Measurements from ENCODE around the gene TM9SF4.

The TM9SF4 gene

GRCh38 chr20:32153771-32154170, 44.3 kb downstream of the TM9SF4 start:
- Histone ChIP-seq H3K9me3 (ENCODE audit: control insufficient read depth, low read length) (no peaks in the 10 kb centered on the region), H3K27ac (ENCODE audit: insufficient read depth, low read depth, low read length, poor library complexity, severe bottlenecking) (no peak overlapping the region), H3K4me3 (ENCODE audit: insufficient read depth, low read depth, low read length) (no peak overlapping the region), H3K4me1 (ENCODE audit: control insufficient read depth, insufficient read depth, low read length) (no peaks in the 10 kb centered on the region), H3K36me3 (ENCODE audit: control insufficient read depth, insufficient read depth, low read length) (peaks cover 54% of the 10 kb centered on the region), H3K27me3 (ENCODE audit: control insufficient read depth, insufficient read depth, low read length, poor library complexity, severe bottlenecking) (no peaks in the 10 kb centered on the region)
- 96 to 98% methylated on average over 5 of the region's 5 CpGs for WGBS, 2 experiments

GRCh38 chr20:32155017-32155981, 45.8 kb downstream of the TM9SF4 start:
- WGBS, 2 experiments = 70% methylated on average over 11 of the region's 11 CpGs
- peaks cover 62% of the 10 kb centered on the region for H3K36me3 ChIP-seq (ENCODE audit: control insufficient read depth, insufficient read depth, low read length)

GRCh38 chr20:32157611-32158010, 48.1 kb downstream of the TM9SF4 start:
- 95 to 96% methylated on average over 14 of the region's 14 CpGs for WGBS, 2 experiments
- no peaks in the 10 kb centered on the region for H3K27me3 ChIP-seq (ENCODE audit: control insufficient read depth, insufficient read depth, low read length, poor library complexity, severe bottlenecking)
- no peaks in the 10 kb centered on the region for H3K4me1 ChIP-seq (ENCODE audit: control insufficient read depth, insufficient read depth, low read length)
- peaks cover 61% of the 10 kb centered on the region for H3K36me3 ChIP-seq (ENCODE audit: control insufficient read depth, insufficient read depth, low read length)
- H3K9me3 ChIP-seq (ENCODE audit: control insufficient read depth, low read length) = no peaks in the 10 kb centered on the region
- H3K4me3 ChIP-seq (ENCODE audit: insufficient read depth, low read depth, low read length) = no peak overlapping the region
- H3K27ac ChIP-seq (ENCODE audit: insufficient read depth, low read depth, low read length, poor library complexity, severe bottlenecking) = no peak overlapping the region

More at GRCh38 chr20:32155017-32155981, 45.8 kb downstream of the TM9SF4 start:
- H3K4me1 ChIP-seq (ENCODE audit: control insufficient read depth, insufficient read depth, low read length) = no peaks in the 10 kb centered on the region
- H3K4me3 ChIP-seq (ENCODE audit: insufficient read depth, low read depth, low read length) = no peak overlapping the region
- peak overlapping the region; percentile 55 for H3K27ac ChIP-seq (ENCODE audit: insufficient read depth, low read depth, low read length, poor library complexity, severe bottlenecking)
- H3K27me3 ChIP-seq (ENCODE audit: control insufficient read depth, insufficient read depth, low read length, poor library complexity, severe bottlenecking) = no peaks in the 10 kb centered on the region
- H3K9me3 ChIP-seq (ENCODE audit: control insufficient read depth, low read length) = no peaks in the 10 kb centered on the region

- H3K36me3 ChIP-seq (ENCODE audit: control insufficient read depth, insufficient read depth, low read length) = peaks cover 55% of the 10 kb centered on the region
- H3K9me3 ChIP-seq (ENCODE audit: control insufficient read depth, low read length) = no peaks in the 10 kb centered on the region
- H3K27me3 ChIP-seq (ENCODE audit: control insufficient read depth, insufficient read depth, low read length, poor library complexity, severe bottlenecking) = no peaks in the 10 kb centered on the region
- H3K4me3 ChIP-seq (ENCODE audit: insufficient read depth, low read depth, low read length) = no peak overlapping the region
- H3K4me1 ChIP-seq (ENCODE audit: control insufficient read depth, insufficient read depth, low read length) = no peaks in the 10 kb centered on the region
- no peak overlapping the region for H3K27ac ChIP-seq (ENCODE audit: insufficient read depth, low read depth, low read length, poor library complexity, severe bottlenecking)
- 92 to 94% methylated on average over 11 of the region's 11 CpGs for WGBS, 2 experiments
Measured at GRCh38 chr20:32158351-32158750, 48.8 kb downstream of the TM9SF4 start.

- WGBS, 2 experiments = 93 to 96% methylated on average over 4 of the region's 4 CpGs
- no peaks in the 10 kb centered on the region for H3K9me3 ChIP-seq (ENCODE audit: control insufficient read depth, low read length)
- no peaks in the 10 kb centered on the region for H3K27me3 ChIP-seq (ENCODE audit: control insufficient read depth, insufficient read depth, low read length, poor library complexity, severe bottlenecking)
Measured at GRCh38 chr20:32158943-32159660, 49.6 kb downstream of the TM9SF4 start.

GRCh38 chr20:32159766-32160221, 50.3 kb downstream of the TM9SF4 start:
- Histone ChIP-seq H3K9me3 (ENCODE audit: control insufficient read depth, low read length) (no peaks in the 10 kb centered on the region), H3K4me1 (ENCODE audit: control insufficient read depth, insufficient read depth, low read length) (no peaks in the 10 kb centered on the region), H3K27ac (ENCODE audit: insufficient read depth, low read depth, low read length, poor library complexity, severe bottlenecking) (no peak overlapping the region), H3K4me3 (ENCODE audit: insufficient read depth, low read depth, low read length) (no peak overlapping the region), H3K36me3 (ENCODE audit: control insufficient read depth, insufficient read depth, low read length) (peaks cover 48% of the 10 kb centered on the region), H3K27me3 (ENCODE audit: control insufficient read depth, insufficient read depth, low read length, poor library complexity, severe bottlenecking) (no peaks in the 10 kb centered on the region)
- 92 to 95% methylated on average over 5 of the region's 5 CpGs for WGBS, 2 experiments

More at GRCh38 chr20:32158943-32159660, 49.6 kb downstream of the TM9SF4 start:
- Histone ChIP-seq H3K27ac (ENCODE audit: insufficient read depth, low read depth, low read length, poor library complexity, severe bottlenecking) (no peak overlapping the region), H3K36me3 (ENCODE audit: control insufficient read depth, insufficient read depth, low read length) (peaks cover 49% of the 10 kb centered on the region), H3K4me3 (ENCODE audit: insufficient read depth, low read depth, low read length) (no peak overlapping the region), H3K4me1 (ENCODE audit: control insufficient read depth, insufficient read depth, low read length) (no peaks in the 10 kb centered on the region)

- H3K27me3 ChIP-seq (ENCODE audit: control insufficient read depth, insufficient read depth, low read length, poor library complexity, severe bottlenecking) = no peaks in the 10 kb centered on the region
- H3K9me3 ChIP-seq (ENCODE audit: control insufficient read depth, low read length) = no peaks in the 10 kb centered on the region
- H3K36me3 ChIP-seq (ENCODE audit: control insufficient read depth, insufficient read depth, low read length) = peaks cover 48% of the 10 kb centered on the region
- WGBS, 2 experiments = 96% methylated on average over 5 of the region's 5 CpGs
- no peak overlapping the region for H3K27ac ChIP-seq (ENCODE audit: insufficient read depth, low read depth, low read length, poor library complexity, severe bottlenecking)
- H3K4me1 ChIP-seq (ENCODE audit: control insufficient read depth, insufficient read depth, low read length) = no peaks in the 10 kb centered on the region
- no peak overlapping the region for H3K4me3 ChIP-seq (ENCODE audit: insufficient read depth, low read depth, low read length)
Measured at GRCh38 chr20:32160341-32160740, 50.8 kb downstream of the TM9SF4 start.

GRCh38 chr20:32162351-32162750, 52.8 kb downstream of the TM9SF4 start:
- Histone ChIP-seq H3K36me3 (ENCODE audit: control insufficient read depth, insufficient read depth, low read length) (peaks cover 44% of the 10 kb centered on the region), H3K27me3 (ENCODE audit: control insufficient read depth, insufficient read depth, low read length, poor library complexity, severe bottlenecking) (no peaks in the 10 kb centered on the region), H3K4me1 (ENCODE audit: control insufficient read depth, insufficient read depth, low read length) (no peaks in the 10 kb centered on the region), H3K9me3 (ENCODE audit: control insufficient read depth, low read length) (no peaks in the 10 kb centered on the region), H3K27ac (ENCODE audit: insufficient read depth, low read depth, low read length, poor library complexity, severe bottlenecking) (no peak overlapping the region), H3K4me3 (ENCODE audit: insufficient read depth, low read depth, low read length) (no peak overlapping the region)
- 92 to 95% methylated on average over 3 of the region's 3 CpGs for WGBS, 2 experiments

GRCh38 chr20:32163951-32164350, 54.4 kb downstream of the TM9SF4 start:
- peaks cover 8% of the 10 kb centered on the region for H3K4me1 ChIP-seq (ENCODE audit: control insufficient read depth, insufficient read depth, low read length)
- WGBS, 2 experiments = 91 to 99% methylated on average over 4 to 5 of the region's 5 CpGs
- H3K36me3 ChIP-seq (ENCODE audit: control insufficient read depth, insufficient read depth, low read length) = peaks cover 30% of the 10 kb centered on the region
- H3K27ac ChIP-seq (ENCODE audit: insufficient read depth, low read depth, low read length, poor library complexity, severe bottlenecking) = no peak overlapping the region
- no peaks in the 10 kb centered on the region for H3K27me3 ChIP-seq (ENCODE audit: control insufficient read depth, insufficient read depth, low read length, poor library complexity, severe bottlenecking)
- H3K4me3 ChIP-seq (ENCODE audit: insufficient read depth, low read depth, low read length) = no peak overlapping the region
- H3K9me3 ChIP-seq (ENCODE audit: control insufficient read depth, low read length) = no peaks in the 10 kb centered on the region
